Lung (tissue), 12 donors: ENCODE measurements around the gene NCL. TPM values are rescaled to one million over a fixed set of nuclear protein-coding genes. Genes with fewer than 3 reads are reported as not detected.

Experiments
- ATAC-seq: fragments of 200-7000 bp; cut with Tn5 transposase; one replicate; pipeline ENCODE4 v1.9.1; 2020; ENCODE audit warnings: moderate number of reproducible peaks; ENCODE audit not compliant: insufficient read depth, low FRiP score
- DNase-seq, 3 donors: peaks; one replicate each; pipeline ENCODE4 v3.0.0-alpha.2; 2013 to 2017
- H3K27ac ChIP-seq, 2 donors: one replicate each; pipeline ENCODE4 v1.5.1; 2013; ENCODE audit warnings: mild to moderate bottlenecking in 2 of 2, moderate library complexity in 2 of 2, control low read depth in 1 of 2, inconsistent platforms in 1 of 2, low read depth in 1 of 2, low read length in 1 of 2
- H3K27me3 ChIP-seq, 3 donors: one replicate each; pipeline ENCODE4 v1.5.1; 2013; ENCODE audit warnings: low read length in 2 of 3; ENCODE audit not compliant: control insufficient read depth in 3 of 3, insufficient read depth in 3 of 3
- H3K36me3 ChIP-seq, 4 donors: one replicate each; pipeline ENCODE4 v1.5.1; 2013; ENCODE audit warnings: low read length in 4 of 4, mild to moderate bottlenecking in 1 of 4, moderate library complexity in 1 of 4; ENCODE audit not compliant: control insufficient read depth in 4 of 4, insufficient read depth in 4 of 4
- H3K4me1 ChIP-seq, 5 donors: one replicate each; pipeline ENCODE4 v1.5.1; 2013; ENCODE audit warnings: low read length in 5 of 5, mild to moderate bottlenecking in 2 of 5, moderate library complexity in 1 of 5; ENCODE audit not compliant: control insufficient read depth in 5 of 5, insufficient read depth in 5 of 5
- H3K4me3 ChIP-seq: one replicate; pipeline ENCODE4 v1.5.1; 2013; ENCODE audit warnings: mild to moderate bottlenecking, control low read depth, moderate library complexity
- H3K9ac ChIP-seq, 2 donors: one replicate each; pipeline ENCODE4 v1.5.1; 2013; ENCODE audit warnings: low read length in 2 of 2, control low read depth in 1 of 2; ENCODE audit not compliant: insufficient read depth in 1 of 2
- H3K9me3 ChIP-seq, 4 donors: one replicate each; pipeline ENCODE4 v1.5.1; 2013; ENCODE audit warnings: low read length in 3 of 4, mild to moderate bottlenecking in 1 of 4, moderate library complexity in 1 of 4; ENCODE audit not compliant: control insufficient read depth in 4 of 4, insufficient read depth in 3 of 4
- WGBS, 2 donors: extraction: QIAGEN DNeasy Blood & Tissue Kit; methylation state at CpG; one replicate each; pipeline ENCODE4 v1.1.7; 2013; 5-methylcytosine and 5-hydroxymethylcytosine counted together
- polyA plus RNA-seq, 2 donors: library from polyadenylated mRNA; stranded (reverse); fragments of 200-250 nt; gene quantifications; one replicate each; pipeline ENCODE4 v1.2.1, GENCODE V29; 2013
- total RNA-seq, 2 donors: library from RNA; depleted of rRNA in 1 of 2; stranded (reverse); fragments of >200 nt in 1 of 2; gene quantifications; one replicate each; pipeline ENCODE4 v1.2.1, GENCODE V29; 2014 to 2021
- TF ChIP-seq, protein P1 (sequence below): IDR thresholded peaks from 2 replicates; pipeline ENCODE4 v1.5.1; 2012; ENCODE audit warnings: mild to moderate bottlenecking; ENCODE audit errors: control extremely low read depth, extremely low read depth
- donor health status: control.
- donor health status: control.
- donor health status: Bipolar disorder and iron deficiency.
- donor health status: healthy.
- donor health status: DM: yes; HTN: yes; CAD: no.

NCL gene
- total and polyA plus RNA-seq, 4 donors = 144 to 373 (median 331) TPM

- WGBS, 2 donors = 77 to 85% methylated on average over 3 of the region's 3 CpGs
- H3K27me3 ChIP-seq = no peaks in the 10 kb centered on the region
- no peak overlapping the region for H3K4me3 ChIP-seq
- H3K4me1 ChIP-seq = no peaks in the 10 kb centered on the region
- no peak overlapping the region for H3K27ac ChIP-seq
- no peaks in the 10 kb centered on the region for H3K9me3 ChIP-seq
- DNase-seq = no peak
- TF ChIP-seq, protein P1, sequence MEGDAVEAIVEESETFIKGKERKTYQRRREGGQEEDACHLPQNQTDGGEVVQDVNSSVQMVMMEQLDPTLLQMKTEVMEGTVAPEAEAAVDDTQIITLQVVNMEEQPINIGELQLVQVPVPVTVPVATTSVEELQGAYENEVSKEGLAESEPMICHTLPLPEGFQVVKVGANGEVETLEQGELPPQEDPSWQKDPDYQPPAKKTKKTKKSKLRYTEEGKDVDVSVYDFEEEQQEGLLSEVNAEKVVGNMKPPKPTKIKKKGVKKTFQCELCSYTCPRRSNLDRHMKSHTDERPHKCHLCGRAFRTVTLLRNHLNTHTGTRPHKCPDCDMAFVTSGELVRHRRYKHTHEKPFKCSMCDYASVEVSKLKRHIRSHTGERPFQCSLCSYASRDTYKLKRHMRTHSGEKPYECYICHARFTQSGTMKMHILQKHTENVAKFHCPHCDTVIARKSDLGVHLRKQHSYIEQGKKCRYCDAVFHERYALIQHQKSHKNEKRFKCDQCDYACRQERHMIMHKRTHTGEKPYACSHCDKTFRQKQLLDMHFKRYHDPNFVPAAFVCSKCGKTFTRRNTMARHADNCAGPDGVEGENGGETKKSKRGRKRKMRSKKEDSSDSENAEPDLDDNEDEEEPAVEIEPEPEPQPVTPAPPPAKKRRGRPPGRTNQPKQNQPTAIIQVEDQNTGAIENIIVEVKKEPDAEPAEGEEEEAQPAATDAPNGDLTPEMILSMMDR = no peak
- no peak overlapping the region for H3K9ac ChIP-seq
- ATAC-seq = no peak
- no peaks in the 10 kb centered on the region for H3K36me3 ChIP-seq
Observed at GRCh38 chr2:231494669-231495068, 30.4 kb upstream of the NCL start.

- Histone ChIP-seq H3K27me3 (no peaks in the 10 kb centered on the region), H3K4me3 (no peak overlapping the region), H3K36me3 (no peaks in the 10 kb centered on the region), H3K4me1 (no peaks in the 10 kb centered on the region), H3K9ac (no peak overlapping the region), H3K9me3 (no peaks in the 10 kb centered on the region), H3K27ac (no peak overlapping the region)
- TF ChIP-seq, protein P1 = no peak
- 91 to 97% methylated on average over 7 of the region's 7 CpGs for WGBS, 2 donors
- no peak for DNase-seq
- ATAC-seq = no peak
Observed at GRCh38 chr2:231490801-231491200, 26.5 kb upstream of the NCL start.

DNA sequence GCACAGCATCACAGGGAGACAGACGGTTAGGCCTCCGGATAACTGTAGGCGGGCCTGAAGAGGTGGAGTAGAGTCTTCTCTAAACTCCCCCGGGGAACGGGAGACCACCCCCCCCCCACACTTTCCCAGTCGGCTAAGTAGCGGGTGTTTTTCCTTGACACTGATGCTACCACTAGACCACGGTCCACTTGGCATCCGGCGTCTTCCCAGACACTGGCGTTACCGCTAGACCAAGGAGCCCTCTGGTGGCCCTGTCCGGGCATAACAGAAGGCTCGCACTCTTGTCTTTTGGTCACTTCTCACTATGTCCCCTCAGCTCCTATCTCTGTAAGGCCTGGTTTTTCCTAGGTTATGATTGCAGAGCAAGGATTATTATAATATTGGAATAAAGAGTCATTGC lies 25.7 kb upstream of the NCL start:
- no peak overlapping the region for H3K27ac ChIP-seq

GRCh38 chr2:231488331-231488730 lies 24.0 kb upstream of the NCL start:
- ATAC-seq (no peak), DNase-seq (no peak)
- Histone ChIP-seq H3K36me3 (no peaks in the 10 kb centered on the region), H3K27ac (no peak overlapping the region), H3K9ac (no peak overlapping the region), H3K4me1 (peaks cover 0 to 3% (median 0%) of the 10 kb centered on the region in 5 donors), H3K4me3 (no peak overlapping the region), H3K9me3 (no peaks in the 10 kb centered on the region), H3K27me3 (no peaks in the 10 kb centered on the region)
- TF ChIP-seq, protein P1 = no peak
- WGBS, 2 donors = 82 to 96% methylated on average over 5 of the region's 5 CpGs

More for the DNA sequence above, 25.7 kb upstream of the NCL start:
- H3K36me3 ChIP-seq = no peaks in the 10 kb centered on the region
- H3K27me3 ChIP-seq = no peaks in the 10 kb centered on the region
- H3K4me3 ChIP-seq = no peak overlapping the region
- WGBS, 2 donors = 86 to 88% methylated on average over 14 of the region's 14 CpGs
- ATAC-seq = no peak
- no peak for DNase-seq
- no peaks in the 10 kb centered on the region for H3K9me3 ChIP-seq
- H3K9ac ChIP-seq = no peak overlapping the region
- no peaks in the 10 kb centered on the region for H3K4me1 ChIP-seq
- TF ChIP-seq, protein P1 = no peak
